Measurements from ENCODE around the gene RNU2-63P.
"Not testable (repeated sequence)": the region's sequence is repeated elsewhere in the genome, so short reads cannot be mapped to it uniquely, and the experiment has no call there.

RNU2-63P gene

DNA sequence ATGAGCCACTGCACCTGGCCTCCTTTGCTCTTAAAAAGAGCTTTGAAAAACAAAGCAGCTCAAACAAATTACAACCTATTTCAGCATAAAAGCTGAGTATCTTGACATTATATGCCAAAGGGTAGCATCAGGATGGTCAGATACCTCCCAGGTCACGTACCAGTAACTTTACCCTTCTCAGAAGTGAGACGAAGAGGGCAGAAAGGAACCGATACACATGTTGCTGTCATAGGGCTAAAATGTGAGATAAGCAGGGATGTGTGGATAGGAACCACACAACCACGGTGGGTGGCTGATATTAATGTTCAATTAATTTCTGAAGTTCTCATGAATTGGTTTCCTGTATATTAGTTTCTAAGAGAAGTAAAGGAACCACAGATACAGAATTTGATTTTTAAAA lies 12.6 kb upstream of the RNU2-63P start:
- no peak for DNase-seq (ENCODE audit: low spot score)

DNA sequence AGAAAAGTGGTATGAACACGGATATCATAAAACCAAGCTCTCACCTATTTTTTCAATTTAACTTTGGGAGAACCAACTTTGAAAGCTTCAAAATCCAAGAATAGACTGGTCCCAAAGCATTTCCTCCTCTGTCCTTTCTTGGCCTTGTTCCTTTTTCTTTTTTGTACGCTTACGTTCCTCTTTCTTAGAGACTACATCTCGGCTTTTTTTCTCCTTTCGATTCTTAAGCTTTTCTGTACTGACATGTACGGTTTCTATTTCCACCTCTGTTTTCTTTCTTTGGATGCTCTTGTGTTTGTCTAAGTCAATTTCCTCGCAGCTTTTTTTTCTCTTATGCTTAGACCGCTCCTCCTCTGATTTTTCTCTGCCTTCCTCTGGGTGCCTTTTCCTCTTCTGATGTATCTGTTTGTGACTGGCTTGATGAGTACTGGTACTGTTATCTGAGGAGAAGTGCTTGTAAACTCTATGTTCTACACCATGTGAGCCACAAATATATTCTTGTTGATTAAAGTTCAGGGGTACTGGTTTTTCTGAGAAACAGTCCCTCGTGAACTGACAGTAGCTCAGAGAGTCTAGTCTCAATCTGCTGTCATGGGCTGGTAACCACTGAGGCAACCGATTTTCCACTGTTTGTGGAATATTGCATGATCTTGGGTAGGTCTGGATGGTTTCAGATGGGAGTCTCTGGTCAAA lies 11.5 kb upstream of the RNU2-63P start:
- no peak for DNase-seq (ENCODE audit: low spot score)

DNA sequence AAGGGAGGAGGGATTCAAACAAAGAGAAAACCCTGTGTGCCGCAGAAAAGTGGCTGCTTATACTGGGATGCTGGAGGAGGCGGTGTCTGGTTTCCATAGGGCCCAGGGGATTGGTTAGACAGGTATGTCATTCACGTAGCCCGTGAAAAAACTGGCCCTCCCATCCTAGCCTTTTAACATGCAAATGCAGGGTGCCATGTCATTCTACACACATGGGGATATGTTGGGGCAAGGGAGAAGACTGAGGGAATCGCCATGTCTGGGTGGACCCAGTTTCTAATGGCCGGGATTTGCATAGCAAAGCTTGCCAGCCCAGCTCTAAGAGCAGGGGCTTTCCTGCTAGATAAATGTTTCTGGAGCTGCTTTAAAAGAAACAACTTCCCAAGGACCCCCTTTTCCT lies 8.2 kb upstream of the RNU2-63P start:
- DNase-seq (ENCODE audit: low spot score) = no peak

DNA sequence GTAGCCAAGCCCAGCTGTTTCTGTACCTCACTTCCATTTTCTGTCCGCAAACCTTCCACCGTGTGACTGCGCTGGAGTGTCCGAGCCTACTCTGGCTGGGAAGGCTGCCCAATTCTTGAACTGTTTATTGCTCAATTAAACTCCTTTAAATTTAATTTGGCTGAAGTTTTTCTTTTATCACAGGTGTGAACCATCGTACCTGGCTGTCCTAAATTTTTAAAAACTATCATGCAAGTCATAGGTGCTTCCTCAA lies 6.2 kb upstream of the RNU2-63P start:
- no peak for DNase-seq (ENCODE audit: low spot score)

DNA sequence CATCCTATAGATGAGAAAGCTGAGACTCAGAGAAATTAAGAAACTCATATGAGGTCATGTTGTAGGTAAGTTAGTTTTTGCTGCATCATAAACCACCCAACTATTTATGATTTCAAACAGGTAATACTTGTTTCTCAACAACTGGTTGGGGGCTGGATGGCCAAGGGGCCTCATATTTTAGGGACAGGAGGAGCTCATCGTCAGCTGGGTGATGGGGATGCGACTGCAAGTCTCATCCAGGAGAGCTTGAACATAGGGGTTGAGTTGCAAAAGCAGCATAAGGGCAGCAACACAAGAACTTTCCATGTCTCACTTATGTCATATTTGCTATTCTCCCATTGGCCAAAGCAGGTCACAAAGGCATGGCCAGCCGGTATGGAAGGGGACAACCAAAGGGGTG lies 3.6 kb upstream of the RNU2-63P start:
- no peak for DNase-seq (ENCODE audit: low spot score)

DNA sequence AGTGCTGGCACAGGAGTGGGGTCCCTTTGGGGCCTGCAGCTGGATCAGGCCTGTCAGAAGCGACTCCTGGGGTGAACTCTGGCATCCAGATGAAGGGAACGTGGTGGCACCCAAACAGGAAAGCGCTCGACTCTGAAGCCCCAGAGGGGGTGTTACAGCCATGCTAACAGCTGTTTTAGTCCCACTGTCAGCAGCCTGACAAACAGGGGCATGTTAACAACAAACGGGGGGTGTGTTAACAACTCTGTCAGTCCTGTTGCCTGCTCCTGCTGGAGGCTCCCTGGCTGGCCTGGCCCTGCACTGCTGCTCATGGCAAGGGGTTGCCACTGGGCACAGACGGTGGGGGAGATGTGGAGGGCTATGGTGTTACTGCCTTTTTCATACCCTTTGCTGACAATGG lies 2.6 kb upstream of the RNU2-63P start:
- DNase-seq (ENCODE audit: low spot score) = no peak

DNA sequence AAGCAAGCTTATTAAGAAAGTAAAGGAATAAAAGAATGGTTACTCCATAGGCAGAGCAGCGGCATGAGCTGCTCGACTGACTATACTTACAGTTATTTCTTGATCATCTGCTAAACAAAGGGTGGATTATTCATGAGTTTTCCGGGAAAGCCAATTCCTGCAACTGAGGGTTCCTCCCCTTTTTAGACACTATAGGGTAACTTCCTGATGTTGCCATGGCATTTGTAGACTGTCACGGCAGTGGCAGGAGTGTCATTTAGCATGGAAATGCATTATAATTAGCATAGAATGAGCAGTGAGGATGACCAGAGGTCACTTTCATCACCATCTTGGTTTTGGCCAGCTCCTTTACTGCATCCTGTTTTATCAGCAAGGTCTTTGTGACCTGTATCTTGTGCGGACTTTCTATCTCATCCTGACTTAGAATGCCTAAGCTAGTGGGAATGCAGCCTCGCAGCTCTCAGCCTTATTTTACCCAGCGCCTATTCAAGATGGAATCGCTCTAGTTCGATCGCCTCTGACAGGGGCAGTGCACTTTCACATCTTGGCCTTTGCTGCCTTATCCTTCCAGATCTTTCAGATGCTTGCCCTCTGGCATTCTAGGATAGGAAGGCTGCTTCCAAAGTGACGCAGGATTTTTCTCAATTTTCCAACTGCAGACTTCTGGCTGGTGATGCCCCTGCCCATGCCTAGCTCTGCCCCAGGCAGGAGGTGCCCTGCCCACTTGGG lies 1.9 kb upstream of the RNU2-63P start:
- DNase-seq (ENCODE audit: low spot score) = not testable (repeated sequence)

DNA sequence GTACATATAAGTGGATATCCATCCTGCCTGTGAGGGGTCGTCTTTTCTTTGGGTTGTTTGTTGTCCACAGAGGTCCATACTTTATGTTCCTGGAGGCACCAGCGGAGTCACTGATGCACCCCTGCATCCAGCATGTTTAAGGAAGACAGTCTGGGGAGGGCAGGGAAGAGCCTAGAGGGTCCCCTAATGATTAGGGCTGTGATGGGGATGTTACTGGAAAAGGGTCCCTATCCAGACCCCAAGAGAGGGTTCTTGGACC lies 1.4 kb upstream of the RNU2-63P start:
- not testable (repeated sequence) for DNase-seq (ENCODE audit: low spot score)

DNA sequence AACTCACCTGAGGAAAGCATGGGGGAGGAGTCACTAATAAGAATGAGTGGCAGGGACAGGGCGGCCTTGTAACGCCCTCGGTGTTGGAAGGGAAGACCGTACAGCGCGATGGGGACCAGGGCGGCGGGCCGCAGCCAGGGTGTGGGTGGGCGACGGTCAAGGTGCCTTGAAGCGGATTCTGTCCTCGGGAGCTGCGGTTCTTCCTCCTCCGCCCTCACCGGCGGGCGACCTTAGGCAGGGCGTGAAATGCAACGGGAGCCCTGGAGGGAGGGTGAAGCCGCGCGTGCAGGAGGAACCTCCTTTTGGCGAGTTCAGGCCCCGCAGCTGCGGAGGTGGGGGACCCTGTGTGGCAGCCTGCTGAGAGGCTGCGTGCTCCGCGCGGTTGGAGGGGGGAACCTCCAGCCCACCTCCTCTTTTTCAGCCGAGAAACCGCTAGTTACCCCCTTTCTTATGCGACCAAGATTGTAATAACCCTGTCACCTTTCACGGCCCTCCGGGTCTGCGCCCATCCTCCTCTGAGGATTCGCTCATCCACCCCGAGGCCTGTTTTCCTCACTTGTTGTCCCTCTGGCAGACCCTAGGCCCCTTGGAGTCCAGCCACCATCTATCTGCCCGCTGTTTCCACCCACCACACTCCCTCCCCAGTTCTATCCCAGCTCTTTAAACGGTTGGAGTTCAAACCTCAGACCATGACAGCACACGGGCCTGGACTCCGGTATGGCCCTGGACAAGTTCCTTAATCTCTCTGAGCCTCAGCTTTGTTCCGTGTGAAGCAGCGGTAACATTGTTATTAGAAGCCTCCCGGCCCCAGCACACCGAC lies 823 bp upstream of the RNU2-63P start:
- no peak for DNase-seq (ENCODE audit: low spot score)

DNA sequence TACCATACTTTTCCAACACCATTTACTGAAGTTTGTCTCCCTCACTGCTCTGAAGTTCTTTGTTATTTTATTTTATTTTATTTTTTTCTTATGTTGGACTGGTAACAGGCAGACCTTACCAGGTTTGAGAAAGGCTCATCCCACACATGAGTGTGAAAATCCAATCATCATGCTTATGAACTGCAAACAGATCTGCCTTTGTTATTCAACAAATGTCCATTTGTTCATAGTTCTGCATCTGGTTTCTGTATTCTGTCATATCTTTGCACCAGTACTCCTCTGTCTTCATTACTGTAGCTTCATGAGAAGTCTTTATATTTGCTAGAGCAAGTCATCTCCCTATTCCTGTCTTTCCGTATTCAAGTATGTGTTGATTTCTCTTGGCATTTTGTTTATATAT lies 5.3 kb downstream of the RNU2-63P start:
- no peak for DNase-seq (ENCODE audit: low spot score)

DNA sequence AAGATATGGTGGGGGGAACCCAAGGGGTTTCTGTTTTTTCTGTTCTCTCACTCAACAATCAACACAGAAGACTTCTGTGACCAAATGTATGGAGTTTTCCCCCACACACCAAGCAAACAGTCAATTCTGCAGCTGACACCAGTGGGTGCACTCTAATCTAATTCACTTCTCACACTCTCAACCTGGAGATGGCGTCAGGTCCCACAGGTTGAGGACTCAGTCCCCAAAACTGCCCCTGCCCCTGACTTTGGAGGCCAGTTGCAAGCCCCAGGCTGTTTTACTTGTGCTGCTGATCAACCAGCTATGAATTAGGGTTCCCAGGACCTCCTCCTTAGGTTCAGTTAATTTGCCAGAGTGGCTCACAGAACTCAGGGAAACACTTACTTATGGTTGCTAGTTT lies 6.2 kb downstream of the RNU2-63P start:
- no peak for DNase-seq (ENCODE audit: low spot score)

DNA sequence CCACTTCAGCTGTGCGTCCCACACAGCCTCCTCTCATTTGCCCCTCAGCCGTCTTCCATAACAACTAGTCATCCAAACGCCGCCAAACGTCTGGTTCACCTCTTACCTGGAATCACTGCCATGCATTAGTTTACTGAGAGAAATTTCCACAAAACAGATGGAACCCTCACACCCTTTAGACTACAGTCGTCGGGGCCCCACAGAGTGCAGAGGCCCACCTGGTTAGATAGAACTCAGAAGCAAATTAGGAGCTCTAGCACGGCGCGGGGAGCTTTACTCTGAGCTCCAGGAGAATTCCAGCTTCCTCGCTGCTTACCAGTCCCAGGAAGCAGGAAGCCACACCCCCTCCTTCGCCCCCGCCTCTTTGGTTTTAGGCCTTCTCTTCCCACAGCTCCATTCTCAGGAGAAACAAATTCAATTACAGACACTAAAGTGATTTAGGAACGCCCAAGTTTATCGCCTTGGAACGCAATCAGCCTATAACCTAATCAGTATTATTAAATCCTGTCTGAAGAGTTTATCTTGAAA lies 9.4 kb downstream of the RNU2-63P start:
- no peak for DNase-seq (ENCODE audit: low spot score)

DNA sequence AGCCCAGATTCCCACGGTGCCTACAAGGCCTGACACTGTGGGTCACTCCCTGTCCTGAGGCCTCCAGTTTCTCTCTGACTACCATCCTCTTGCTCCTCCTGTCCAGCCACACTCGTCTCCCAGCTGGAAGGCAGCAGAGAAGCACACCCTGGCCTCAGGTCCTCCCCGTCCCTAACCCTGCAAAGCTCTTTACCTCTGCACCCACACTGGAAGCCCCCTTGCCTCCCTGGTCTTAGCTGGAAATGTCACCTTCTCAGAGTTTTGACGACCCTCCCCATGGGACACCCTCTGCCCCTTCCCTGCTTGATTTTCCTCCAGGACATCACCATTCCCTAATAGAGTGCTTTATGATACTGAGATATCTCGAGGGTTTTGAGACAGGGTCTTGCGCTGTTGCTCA lies 10.6 kb downstream of the RNU2-63P start:
- DNase-seq (ENCODE audit: low spot score) = no peak

DNA sequence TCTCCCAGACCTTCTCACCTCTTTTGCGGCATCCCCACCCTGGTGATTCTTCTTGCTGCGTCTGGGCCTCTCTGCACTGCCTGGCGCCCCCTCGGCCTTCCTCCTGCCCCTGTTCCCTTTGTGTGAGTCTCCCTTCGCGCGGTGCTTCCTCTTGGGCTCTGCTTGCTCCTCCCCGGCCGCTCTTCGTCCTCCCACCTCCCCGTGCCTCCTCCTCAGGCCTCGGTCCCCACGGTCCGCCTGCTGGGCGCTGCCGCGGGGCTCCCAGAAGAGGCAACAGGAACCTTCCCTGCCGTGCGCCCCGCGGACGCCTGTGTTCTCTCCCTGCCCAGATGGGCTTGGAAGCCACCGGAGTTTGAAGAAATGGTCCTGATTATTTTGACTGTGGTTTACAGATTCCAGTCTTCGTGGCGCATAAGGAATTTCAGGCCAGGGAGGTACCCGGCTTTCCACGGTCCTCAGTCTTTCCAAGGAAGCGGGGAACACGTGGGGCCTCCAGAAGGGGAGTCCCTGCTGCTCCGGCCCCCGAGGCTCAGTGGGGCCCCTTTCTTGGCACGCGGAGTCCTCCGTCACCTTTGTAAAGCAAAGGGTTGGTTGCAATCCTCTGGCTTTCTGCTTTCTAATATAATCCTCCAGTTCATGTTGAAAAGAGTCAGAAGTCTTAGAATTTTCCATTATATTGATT lies 13.1 kb downstream of the RNU2-63P start:
- DNase-seq (ENCODE audit: low spot score) = no peak

DNA sequence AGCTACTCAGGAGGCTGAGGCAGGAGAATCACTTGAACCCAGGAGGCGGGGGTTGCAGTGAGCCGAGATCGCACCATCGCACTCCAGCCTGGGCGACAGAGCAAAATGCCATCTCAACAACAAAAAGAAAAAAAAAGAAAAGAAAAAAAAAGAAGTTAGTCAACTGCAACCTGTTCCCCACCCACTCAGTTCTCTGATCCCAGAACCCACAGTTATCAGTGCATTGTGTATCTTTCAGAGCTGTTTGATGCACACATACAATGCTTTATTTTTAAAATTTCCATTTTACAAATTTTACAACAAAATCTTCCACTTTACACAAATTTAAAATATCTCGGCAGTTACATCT lies 14.0 kb downstream of the RNU2-63P start:
- DNase-seq (ENCODE audit: low spot score) = no peak

DNA sequence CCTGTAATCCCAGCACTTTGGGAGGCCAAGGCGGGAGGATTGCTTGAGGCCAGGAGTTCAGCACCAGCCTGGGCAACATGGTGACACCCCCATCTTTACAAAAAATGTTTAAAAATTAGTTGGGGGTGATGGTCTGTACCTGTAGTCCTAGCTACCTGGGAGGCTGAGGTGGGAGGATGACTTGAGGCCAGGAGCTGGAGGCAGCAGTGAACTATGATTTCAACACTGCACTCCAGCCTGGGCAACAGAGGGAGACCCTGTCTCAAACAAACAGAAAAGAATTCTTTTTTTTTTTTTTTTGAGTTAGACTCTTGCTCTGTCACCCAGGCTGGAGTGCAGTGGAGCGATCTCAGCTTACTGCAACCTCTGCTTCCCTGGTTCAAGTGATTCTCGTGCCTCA lies 15.9 kb downstream of the RNU2-63P start:
- not testable (repeated sequence) for DNase-seq (ENCODE audit: low spot score)

DNA sequence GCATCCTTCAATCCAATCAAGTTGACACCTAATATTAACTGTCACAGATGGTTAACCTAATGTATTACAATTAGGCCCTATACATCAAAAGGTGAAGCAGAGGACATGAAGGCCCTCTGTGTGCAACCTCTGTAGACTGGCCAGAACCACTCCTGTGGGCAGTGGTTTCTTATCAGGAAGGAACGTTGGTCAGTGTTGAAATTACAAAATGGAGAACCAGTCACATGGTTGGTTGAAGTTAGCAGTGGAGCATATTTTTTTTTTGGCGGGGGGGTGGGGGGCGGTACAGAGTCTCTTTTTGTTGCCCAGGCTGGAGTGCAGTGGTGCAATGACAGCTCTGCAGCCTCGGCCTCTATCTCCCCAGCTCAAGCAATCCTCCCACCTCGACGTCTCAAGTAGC lies 19.8 kb downstream of the RNU2-63P start:
- no peak for DNase-seq (ENCODE audit: low spot score)

DNA sequence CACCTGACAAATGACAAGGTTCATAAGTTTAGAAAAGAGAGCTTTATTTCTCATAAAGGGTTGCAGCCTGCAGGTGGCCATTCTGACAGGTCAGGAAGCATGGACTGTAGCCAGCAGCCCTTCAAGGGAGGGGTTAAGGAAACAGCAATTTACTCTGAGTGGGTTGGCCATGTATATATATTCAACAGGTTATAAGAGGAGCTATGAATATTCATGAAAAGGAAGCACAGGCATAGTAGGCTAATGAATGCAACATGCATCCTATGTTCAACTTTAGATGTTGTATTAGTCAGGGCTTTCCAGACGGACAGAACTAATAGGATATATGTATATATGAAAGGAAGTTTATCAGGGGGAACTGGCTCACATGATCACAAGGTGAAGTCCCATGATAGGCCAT lies 20.6 kb downstream of the RNU2-63P start:
- no peak for DNase-seq (ENCODE audit: low spot score)

DNA sequence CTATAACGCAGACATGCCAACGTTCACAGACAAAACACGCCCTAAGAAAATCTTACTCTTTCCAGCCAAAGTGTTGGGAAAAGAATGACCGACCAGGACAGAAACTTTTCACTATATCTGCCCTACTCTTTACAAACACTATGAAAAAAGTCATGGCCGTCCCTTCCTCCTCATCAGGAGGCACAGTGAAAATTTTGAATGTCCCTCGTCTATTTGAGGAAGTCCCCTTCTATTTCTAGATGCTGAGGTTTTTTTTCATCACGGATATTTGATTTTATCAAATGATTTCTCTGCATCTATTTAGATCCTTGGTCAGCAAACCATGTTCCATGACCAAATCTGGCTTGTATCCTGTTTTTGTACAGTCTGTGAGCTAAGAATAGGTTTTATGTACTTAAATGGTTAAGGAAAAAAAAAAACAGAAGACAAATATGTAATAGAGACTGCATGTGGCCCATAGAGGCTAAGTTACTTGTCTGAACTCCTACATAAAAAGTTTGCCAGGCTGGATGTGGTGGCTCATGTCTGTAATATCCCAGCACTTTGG lies 22.0 kb downstream of the RNU2-63P start:
- not testable (repeated sequence) for DNase-seq (ENCODE audit: low spot score)

DNA sequence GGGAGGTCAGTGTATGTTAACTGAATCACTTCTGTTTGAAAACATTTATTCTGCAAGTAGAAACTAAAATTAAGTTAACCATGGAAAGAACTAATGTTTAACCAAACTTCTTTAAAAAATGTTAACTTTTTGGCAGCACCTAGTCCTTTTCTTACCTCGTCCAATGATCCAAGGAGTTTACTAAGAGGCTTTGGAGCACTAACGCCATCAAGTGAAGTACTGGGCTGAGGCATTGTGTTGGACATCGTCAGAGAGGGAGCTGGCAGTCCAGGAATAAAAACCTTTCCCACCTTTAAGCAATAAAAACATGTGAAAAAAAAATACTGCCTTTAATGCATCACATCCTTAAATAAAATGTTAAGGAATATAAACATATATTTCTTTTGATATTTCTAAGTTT lies 23.8 kb downstream of the RNU2-63P start:
- not testable (repeated sequence) for DNase-seq (ENCODE audit: low spot score)

DNA sequence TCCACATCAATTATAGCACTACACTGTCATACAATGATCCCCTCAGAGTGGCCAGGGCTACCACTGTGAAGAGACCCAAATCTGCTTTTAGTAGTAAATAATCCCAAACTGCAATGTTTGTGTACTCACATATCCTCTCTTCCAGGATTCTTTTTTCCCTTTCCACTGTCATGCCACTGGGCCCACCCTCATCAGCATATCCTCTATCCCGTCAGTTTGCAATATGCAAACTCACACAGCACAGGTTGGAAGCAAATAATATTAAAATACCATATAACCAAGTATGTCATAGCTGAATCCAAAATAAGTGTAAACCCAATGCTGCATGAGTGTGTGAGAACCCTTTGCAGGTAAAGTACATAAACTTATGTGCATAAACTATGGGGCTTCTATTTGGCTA lies 28.9 kb downstream of the RNU2-63P start:
- DNase-seq (ENCODE audit: low spot score) = not testable (repeated sequence)

DNA sequence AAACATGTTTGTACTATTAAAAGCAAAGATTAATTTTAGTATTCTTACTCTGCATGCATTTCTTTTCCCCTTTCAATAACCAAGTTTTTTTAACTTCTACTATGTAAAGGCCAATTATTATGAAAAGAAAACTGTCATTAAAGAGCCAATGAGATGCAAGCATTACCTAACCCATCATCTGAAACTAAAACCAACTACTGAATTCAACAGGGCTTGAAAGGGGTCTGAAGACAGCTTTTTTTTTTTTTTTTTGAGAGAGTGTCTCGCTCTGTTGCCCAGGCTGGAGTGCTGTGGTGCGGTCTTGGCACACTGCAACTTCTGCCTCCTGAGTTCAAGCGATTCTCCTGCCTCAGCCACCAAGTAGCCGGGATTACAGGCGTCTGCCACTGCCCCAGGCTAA lies 30.4 kb downstream of the RNU2-63P start:
- not testable (repeated sequence) for DNase-seq (ENCODE audit: low spot score)

DNA sequence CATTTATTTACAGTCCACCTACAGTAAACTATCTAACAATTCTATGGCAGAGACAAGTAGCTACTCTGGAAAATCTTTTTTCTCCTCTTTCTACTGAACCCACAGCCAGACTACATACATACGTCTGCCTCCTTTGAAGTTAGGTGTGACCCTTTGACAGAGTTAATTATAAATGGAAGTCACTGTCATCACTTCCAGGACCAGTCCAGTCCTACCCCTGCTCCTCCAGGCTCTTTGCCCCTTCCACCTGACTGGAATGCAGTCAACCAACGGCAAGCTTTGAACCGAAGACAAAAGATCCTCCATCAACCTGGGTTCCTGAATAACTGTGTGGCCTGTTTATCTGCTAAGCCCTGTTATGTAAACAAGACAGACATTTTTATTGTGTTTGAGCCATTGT lies 35.2 kb downstream of the RNU2-63P start:
- not testable (repeated sequence) for DNase-seq (ENCODE audit: low spot score)
